ENCODE data around the gene SLC39A11. TPM values are rescaled to one million over a fixed set of nuclear protein-coding genes. Genes with fewer than 3 reads are reported as not detected.
A peak's percentile ranks its signal among the peaks of the same experiment; 100 is the strongest.

The SLC39A11 gene
- total RNA-seq, 3 donors from 2014 or later: 31.6 to 71.6 (median 51.6) TPM

DNA sequence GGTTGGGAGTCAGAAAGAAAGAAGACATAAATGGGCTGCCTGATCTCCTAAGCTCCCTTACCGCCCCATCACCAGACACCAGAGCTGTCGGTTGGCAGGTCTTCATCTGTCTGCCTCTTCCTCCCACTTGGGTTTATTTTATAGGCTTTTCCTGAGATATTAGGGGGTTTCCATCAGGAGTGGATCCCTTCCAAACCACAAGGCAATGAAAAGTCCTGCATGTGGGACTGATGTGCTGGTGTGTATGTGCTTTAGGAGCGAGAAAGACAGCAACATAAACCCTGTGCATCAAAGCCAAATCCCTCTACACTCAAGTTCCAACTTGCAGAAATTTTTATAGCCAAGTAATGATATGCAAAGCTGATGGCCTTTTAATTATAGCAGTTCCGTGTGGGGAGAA lies 389.5 kb downstream of the SLC39A11 start:
- intact Hi-C loops (cut with DNase I, micrococcal nuclease): no loop called here
- Histone ChIP-seq H3K9me3 (peaks cover under 1% of the 10 kb centered on the region), H3K4me3 (no peak overlapping the region), H3K36me3 (ENCODE audit: low read depth) (no peaks in the 10 kb centered on the region), H3K4me1 (ENCODE audit: low read depth) (no peaks in the 10 kb centered on the region)
- ATAC-seq (no peak), DNase-seq (no peak)
- TF ChIP-seq, protein P1, sequence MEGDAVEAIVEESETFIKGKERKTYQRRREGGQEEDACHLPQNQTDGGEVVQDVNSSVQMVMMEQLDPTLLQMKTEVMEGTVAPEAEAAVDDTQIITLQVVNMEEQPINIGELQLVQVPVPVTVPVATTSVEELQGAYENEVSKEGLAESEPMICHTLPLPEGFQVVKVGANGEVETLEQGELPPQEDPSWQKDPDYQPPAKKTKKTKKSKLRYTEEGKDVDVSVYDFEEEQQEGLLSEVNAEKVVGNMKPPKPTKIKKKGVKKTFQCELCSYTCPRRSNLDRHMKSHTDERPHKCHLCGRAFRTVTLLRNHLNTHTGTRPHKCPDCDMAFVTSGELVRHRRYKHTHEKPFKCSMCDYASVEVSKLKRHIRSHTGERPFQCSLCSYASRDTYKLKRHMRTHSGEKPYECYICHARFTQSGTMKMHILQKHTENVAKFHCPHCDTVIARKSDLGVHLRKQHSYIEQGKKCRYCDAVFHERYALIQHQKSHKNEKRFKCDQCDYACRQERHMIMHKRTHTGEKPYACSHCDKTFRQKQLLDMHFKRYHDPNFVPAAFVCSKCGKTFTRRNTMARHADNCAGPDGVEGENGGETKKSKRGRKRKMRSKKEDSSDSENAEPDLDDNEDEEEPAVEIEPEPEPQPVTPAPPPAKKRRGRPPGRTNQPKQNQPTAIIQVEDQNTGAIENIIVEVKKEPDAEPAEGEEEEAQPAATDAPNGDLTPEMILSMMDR (IDR thresholded peaks at IDR 0.05): no peak

DNA sequence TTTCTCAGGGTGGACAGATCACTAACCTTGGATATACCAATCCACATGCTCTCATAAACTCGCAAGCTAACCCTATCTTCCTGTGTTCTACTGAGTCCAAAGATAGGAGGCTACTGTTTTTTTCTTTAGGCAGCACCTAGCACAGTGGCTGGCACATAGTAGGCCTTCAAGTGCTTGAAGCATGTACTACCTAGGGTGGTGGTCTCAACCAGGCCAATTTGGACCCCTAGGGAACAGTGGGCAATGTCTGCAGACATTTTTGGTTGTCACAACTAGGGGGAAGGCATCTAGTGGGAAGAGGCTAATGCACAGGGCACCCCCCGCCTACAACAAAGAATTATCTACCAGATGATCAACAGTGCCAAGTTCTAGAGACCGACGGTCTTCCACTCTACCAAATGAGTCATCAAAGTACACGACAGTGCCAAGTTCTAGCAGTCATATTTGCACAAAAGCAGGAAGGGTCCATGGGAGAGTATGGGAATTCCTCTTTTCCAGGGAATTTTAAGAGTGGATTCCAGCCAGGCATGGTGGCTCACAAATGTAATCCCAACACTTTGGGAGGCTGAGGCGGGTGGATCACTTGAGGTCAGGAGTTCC lies 390.3 kb downstream of the SLC39A11 start:
- ATAC-seq (peak; percentile 26), DNase-seq (no peak)
- intact Hi-C loops (cut with DNase I, micrococcal nuclease): no loop called here
- Histone ChIP-seq H3K36me3 (ENCODE audit: low read depth) (no peaks in the 10 kb centered on the region), H3K4me3 (no peak overlapping the region), H3K9me3 (no peaks in the 10 kb centered on the region), H3K4me1 (ENCODE audit: low read depth) (no peaks in the 10 kb centered on the region)
- TF ChIP-seq, protein P1 (IDR thresholded peaks at IDR 0.05): no peak

DNA sequence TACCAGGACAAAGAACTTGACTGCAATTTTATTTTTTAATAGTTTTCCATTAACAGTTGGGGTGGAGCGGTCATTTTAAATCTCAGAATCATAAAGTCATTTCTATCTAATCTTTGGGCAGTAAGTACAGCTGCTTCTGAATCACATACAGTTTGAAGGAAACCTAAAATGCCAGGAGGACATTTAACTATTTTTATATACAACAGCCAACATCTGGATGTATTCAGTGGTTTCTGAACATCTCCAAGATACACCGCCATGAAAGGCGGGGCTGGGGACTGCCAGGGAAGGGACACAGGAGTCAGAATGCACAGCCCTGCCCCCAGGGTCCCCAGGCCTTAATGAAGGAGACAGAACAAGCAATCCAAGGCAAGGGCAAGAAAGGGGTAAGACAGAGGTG lies 392.3 kb downstream of the SLC39A11 start:
- H3K36me3 ChIP-seq (ENCODE audit: low read depth): no peaks in the 10 kb centered on the region

DNA sequence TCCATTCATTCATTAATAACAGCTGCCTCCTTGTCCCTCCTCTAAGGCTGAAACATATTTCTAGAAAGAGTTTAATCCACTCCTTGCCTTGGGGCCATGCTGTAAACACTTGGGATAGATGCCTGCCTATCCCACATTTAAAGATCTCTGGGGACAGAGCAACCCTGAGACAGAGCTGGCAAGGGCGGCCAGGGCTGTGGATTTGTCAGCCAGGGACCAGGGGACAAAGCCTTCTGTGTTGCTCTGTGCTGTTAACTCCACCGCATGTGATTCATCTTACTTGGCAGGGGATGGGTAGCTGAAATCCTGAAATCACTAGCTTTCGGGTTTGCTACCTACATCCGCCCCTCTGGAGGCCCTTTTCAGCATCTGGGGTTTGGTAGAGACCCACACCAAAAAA lies 392.9 kb downstream of the SLC39A11 start:
- DNase-seq: no peak
- Histone ChIP-seq H3K4me3 (no peak overlapping the region), H3K9me3 (no peaks in the 10 kb centered on the region), H3K4me1 (ENCODE audit: low read depth) (no peaks in the 10 kb centered on the region), H3K36me3 (ENCODE audit: low read depth) (no peaks in the 10 kb centered on the region)
- no peak for ATAC-seq
- TF ChIP-seq, protein P1 (IDR thresholded peaks at IDR 0.05): no peak
- intact Hi-C loops (cut with DNase I, micrococcal nuclease): no loop called here

More for the DNA sequence above, 392.3 kb downstream of the SLC39A11 start:
- no peaks in the 10 kb centered on the region for H3K9me3 ChIP-seq
- H3K4me1 ChIP-seq (ENCODE audit: low read depth): no peaks in the 10 kb centered on the region
- intact Hi-C loops (cut with DNase I, micrococcal nuclease): no loop called here
- H3K4me3 ChIP-seq: no peak overlapping the region
- DNase-seq: no peak
- TF ChIP-seq, protein P1 (IDR thresholded peaks at IDR 0.05): no peak
- no peak for ATAC-seq

DNA sequence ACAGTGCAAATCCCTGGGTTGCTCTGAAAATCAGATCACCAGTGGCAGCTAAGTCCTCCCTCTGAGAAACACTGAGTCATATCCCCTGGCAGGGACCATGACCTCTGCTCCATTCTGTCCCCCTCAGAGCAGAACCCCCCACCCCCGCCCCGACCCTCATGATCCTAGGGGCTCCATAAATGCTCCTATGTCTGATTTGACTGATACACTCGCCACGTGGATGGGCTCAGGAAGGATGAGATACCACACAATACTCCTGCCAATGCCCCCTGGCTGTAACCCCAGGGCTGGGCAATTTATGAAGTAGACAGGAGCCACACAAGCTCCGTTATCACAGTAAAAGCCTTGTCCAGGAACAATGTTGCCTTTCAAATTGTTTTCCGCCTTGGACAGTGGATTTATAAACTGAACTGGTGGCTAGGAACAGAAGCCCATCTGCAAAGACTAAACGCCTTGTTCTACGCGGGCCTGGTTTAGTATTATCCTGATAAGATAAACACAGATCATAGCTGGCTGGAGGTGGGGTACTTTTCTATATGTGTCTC lies 394.8 kb downstream of the SLC39A11 start:
- Histone ChIP-seq H3K4me3 (no peak overlapping the region), H3K9me3 (no peaks in the 10 kb centered on the region), H3K4me1 (ENCODE audit: low read depth) (no peaks in the 10 kb centered on the region), H3K36me3 (ENCODE audit: low read depth) (no peaks in the 10 kb centered on the region)
- intact Hi-C loops (cut with DNase I, micrococcal nuclease): no loop called here
- DNase-seq (no peak), ATAC-seq (peak; percentile 60)
- TF ChIP-seq, protein P1 (IDR thresholded peaks at IDR 0.05): no peak
